HCT116 (cell line): ENCODE measurements around the gene ZAR1L. TPM values are rescaled to one million over a fixed set of nuclear protein-coding genes. Genes with fewer than 3 reads are reported as not detected.

Experiments
- ATAC-seq: fragments of 200-7000 bp; cut with Tn5 transposase; 2 replicates; pipeline ENCODE4 v1.9.1; 2020; ENCODE audit warnings: mild to moderate bottlenecking, moderate library complexity
- BruUV-seq: library from RNA; stranded (reverse); fragments of 400-500 nt; replicated peaks from 2 replicates; lab custom pipeline; 2021; lab: Mats Ljungman, UMichigan
- CTCF ChIA-PET: fragments of 300-600 bp; sonication (Branson Sonifier 250); formaldehyde crosslinking; loops from one replicate; lab custom pipeline; 2021; ENCODE audit warnings: antibody characterized with exemption; lab: Charles Lee
- POLR2A ChIA-PET: fragments of 300-600, 350-600 bp; sonication (Branson Sonifier 250); formaldehyde crosslinking; loops from one replicate; lab custom pipeline; 2021; ENCODE audit warnings: antibody characterized with exemption; lab: Charles Lee
- RAD21 ChIA-PET, 2 experiments: fragments of 300-600 bp; sonication (Branson Sonifier 250); formaldehyde crosslinking; loops; one replicate each; lab custom pipeline; 2023; ENCODE audit warnings: low total read pairs in 2 of 2; ENCODE audit not compliant: uncharacterized antibody in 2 of 2, unreplicated experiment in 2 of 2, low non-redundant PET in 1 of 2; lab: Charles Lee
- DNase-seq: peaks from one replicate; pipeline ENCODE4 v3.0.0-alpha.2; 2010; ENCODE audit warnings: low read depth, low spot score
- H2AFZ ChIP-seq: fragments of 200-600 bp; shearing (Covaris generic), sonication (generic); 2 replicates; pipeline ENCODE4 v1.6.1; 2017; ENCODE audit warnings: low read depth, mixed run types, mixed read lengths, antibody characterized with exemption, low read length; ENCODE audit not compliant: poor library complexity, severe bottlenecking
- H3K27ac ChIP-seq: 2 replicates; pipeline ENCODE4 v1.5.1; 2012; ENCODE audit warnings: low read depth, low read length
- H3K27me3 ChIP-seq: fragments of 200-600 bp; sonication (generic); 2 replicates; pipeline ENCODE4 v1.6.1; 2016; ENCODE audit warnings: mixed run types, low read length, mixed read lengths; ENCODE audit not compliant: insufficient read depth
- H3K36me3 ChIP-seq, 2 experiments: fragments of 200-500 bp in 1 of 2; fragments of 200-600 bp in 1 of 2; sonication (Bioruptor generic) in 1 of 2; sonication (generic) in 1 of 2; 2 replicates each; pipeline versions ENCODE4 v1.5.1 to v1.6.1; 2014 to 2016; ENCODE audit warnings: low read length in 2 of 2, inconsistent platforms in 1 of 2, mixed read lengths in 1 of 2, mixed run types in 1 of 2; ENCODE audit not compliant: insufficient read depth in 2 of 2, control insufficient read depth in 1 of 2
- H3K4me1 ChIP-seq, 2 experiments: fragments of 200-600 bp in 1 of 2; sonication (generic) in 1 of 2; 2 replicates each; pipeline versions ENCODE4 v1.5.1 to v1.6.1; 2012 to 2017; ENCODE audit warnings: low read length in 2 of 2, inconsistent platforms in 1 of 2, mild to moderate bottlenecking in 1 of 2, mixed read lengths in 1 of 2, mixed run types in 1 of 2, moderate library complexity in 1 of 2; ENCODE audit not compliant: insufficient read depth in 2 of 2, control insufficient read depth in 1 of 2
- H3K4me2 ChIP-seq: fragments of 200-600 bp; sonication (generic); 2 replicates; pipeline ENCODE4 v1.6.1; 2017; ENCODE audit warnings: mixed run types, low read length, mixed read lengths
- H3K4me3 ChIP-seq, 2 experiments: fragments of 200-600 bp in 1 of 2; sonication (generic) in 1 of 2; replicated peaks in 1 of 2; 2 replicates each; pipeline ENCODE4 v1.5.1; 2011 to 2016; ENCODE audit warnings: low read length in 2 of 2, control low read depth in 1 of 2, low read depth in 1 of 2, mild to moderate bottlenecking in 1 of 2, mixed read lengths in 1 of 2, mixed run types in 1 of 2
- H3K79me2 ChIP-seq: fragments of 200-600 bp; sonication (generic); 2 replicates; pipeline ENCODE4 v1.6.1; 2017; ENCODE audit warnings: mild to moderate bottlenecking, mixed run types, low read length, moderate library complexity, mixed read lengths; ENCODE audit not compliant: insufficient read depth
- H3K9ac ChIP-seq: fragments of 200-600 bp; sonication (generic); 2 replicates; pipeline ENCODE4 v1.6.1; 2016; ENCODE audit warnings: low read length, mixed read lengths
- H3K9me2 ChIP-seq: fragments of 200-600 bp; sonication (generic), shearing (Covaris generic); 2 replicates; pipeline ENCODE4 v1.6.1; 2017; ENCODE audit warnings: mixed run types, mild to moderate bottlenecking, moderate library complexity; ENCODE audit not compliant: insufficient read depth
- H3K9me3 ChIP-seq, 2 experiments: fragments of 200-500 bp in 1 of 2; fragments of 200-600 bp in 1 of 2; sonication (Bioruptor generic) in 1 of 2; sonication (generic) in 1 of 2; 2 replicates each; pipeline ENCODE4 v1.6.1; 2014 to 2017; ENCODE audit warnings: low read length in 2 of 2, mixed read lengths in 2 of 2, inconsistent platforms in 1 of 2, low read depth in 1 of 2, mild to moderate bottlenecking in 1 of 2, mixed run types in 1 of 2, moderate library complexity in 1 of 2; ENCODE audit not compliant: control insufficient read depth in 1 of 2, insufficient read depth in 1 of 2
- H4K20me1 ChIP-seq: fragments of 200-600 bp; sonication (generic), shearing (Covaris generic); 2 replicates; pipeline ENCODE4 v1.6.1; 2017; ENCODE audit warnings: mixed run types, mild to moderate bottlenecking, moderate library complexity; ENCODE audit not compliant: insufficient read depth
- CTCF ChIP-seq, 3 experiments: fragments of 200-600 bp in 1 of 3; sonication (generic) in 1 of 3; IDR thresholded peaks in 2 of 3; conservative IDR thresholded peaks in 1 of 3; 2 replicates each; pipeline ENCODE4 v1.5.1; 2012 to 2017; ENCODE audit warnings: low read depth in 2 of 3, low read length in 2 of 3, antibody characterized with exemption in 1 of 3, borderline replicate concordance in 1 of 3, control low read depth in 1 of 3, mild to moderate bottlenecking in 1 of 3, mixed read lengths in 1 of 3, mixed run types in 1 of 3, moderate library complexity in 1 of 3; ENCODE audit not compliant: insufficient read depth in 1 of 3
- EGR1 ChIP-seq: IDR thresholded peaks from 2 replicates; pipeline ENCODE4 v1.6.1; 2012; ENCODE audit warnings: low read depth
- EZH2 ChIP-seq: fragments of 200-600 bp; sonication (generic); IDR thresholded peaks from 2 replicates; pipeline ENCODE4 v1.6.1; 2017; ENCODE audit warnings: antibody characterized with exemption, mixed run types
- EZH2phosphoT487 ChIP-seq: fragments of 200-600 bp; IDR thresholded peaks from 2 replicates; pipeline ENCODE4 v1.6.1; 2018; ENCODE audit warnings: antibody characterized with exemption, borderline replicate concordance
- FOSL1 ChIP-seq: IDR thresholded peaks from 2 replicates; pipeline ENCODE4 v1.6.1; 2012; ENCODE audit warnings: low read depth
- POLR2A ChIP-seq: IDR thresholded peaks from 2 replicates; pipeline ENCODE4 v1.7.0; 2011; ENCODE audit warnings: borderline replicate concordance; ENCODE audit not compliant: insufficient read depth, insufficient read length; ENCODE audit errors: extremely low read depth
- POLR2AphosphoS5 ChIP-seq: IDR thresholded peaks from 2 replicates; pipeline ENCODE4 v1.6.1; 2011; ENCODE audit warnings: mild to moderate bottlenecking, low read depth, low read length, moderate library complexity
- SIN3A ChIP-seq: IDR thresholded peaks from 2 replicates; pipeline ENCODE4 v1.6.1; 2012; ENCODE audit warnings: low read depth
- SP1 ChIP-seq: IDR thresholded peaks from 2 replicates; pipeline ENCODE4 v1.6.1; 2012; ENCODE audit warnings: low read depth
- SRF ChIP-seq: IDR thresholded peaks from 2 replicates; pipeline ENCODE4 v1.6.1; 2012; ENCODE audit warnings: low read depth
- TCF7L2 ChIP-seq: IDR thresholded peaks from 2 replicates; pipeline ENCODE4 v1.7.0; 2011; ENCODE audit warnings: borderline replicate concordance, inconsistent platforms; ENCODE audit not compliant: insufficient read depth, insufficient read length; ENCODE audit errors: extremely low read depth
- ZBTB33 ChIP-seq: IDR thresholded peaks from 2 replicates; pipeline ENCODE4 v1.6.1; 2011; ENCODE audit warnings: mild to moderate bottlenecking, low read length, moderate library complexity; ENCODE audit not compliant: insufficient replicate concordance; ENCODE audit errors: extremely low read depth
- ZFX ChIP-seq: fragments of 450-650 bp; IDR thresholded peaks from 2 replicates; pipeline ENCODE4 v1.6.1; 2017
- intact Hi-C: fragments of 100-400 bp; cut with micrococcal nuclease; formaldehyde crosslinking; loops from 2 replicates; pipeline ENCODE4 v1.10.0; 2022
- total RNA-seq: library from RNA; stranded (reverse); gene quantifications from one replicate; pipeline ENCODE4 v1.2.1, GENCODE V29; 2021; ENCODE audit not compliant: unreplicated experiment
- TF ChIP-seq, protein P1 (sequence below): IDR thresholded peaks from 2 replicates; pipeline ENCODE4 v1.6.1; 2012

ZAR1L gene
- total RNA-seq, 1 experiment from 2014 or later, result 0.15 TPM

GRCh38 chr13:32281096-32281495 lies 34.1 kb downstream of the ZAR1L start:
- no TSS peak for BruUV-seq
- H3K9ac ChIP-seq, result no peak overlapping the region
- TF ChIP-seq SIN3A, result no peak
- no peak for TF ChIP-seq EGR1
- TF ChIP-seq POLR2AphosphoS5, result no peak
- TF ChIP-seq, all 23 proteins: peak for 0
- H3K79me2 ChIP-seq, result no peaks in the 10 kb centered on the region
- H2AFZ ChIP-seq, result no peak overlapping the region
- RAD21 ChIA-PET, result no interaction called here
- H3K9me2 ChIP-seq, result no peaks in the 10 kb centered on the region; the same call in 1 of the 2 replicates
- intact Hi-C loops, result no loop called here
- no peak overlapping the region for H3K27ac ChIP-seq
- H3K9me3 ChIP-seq, result no peaks in the 10 kb centered on the region
- H3K4me2 ChIP-seq, result no peak overlapping the region
- POLR2A ChIA-PET, result no interaction called here
- ATAC-seq (no peak), DNase-seq (no peak)
- no peaks in the 10 kb centered on the region for H3K27me3 ChIP-seq
- H4K20me1 ChIP-seq, result no peaks in the 10 kb centered on the region
- H3K4me3 ChIP-seq, result no peak overlapping the region
- CTCF ChIA-PET, result no interaction called here
- no peaks in the 10 kb centered on the region for H3K36me3 ChIP-seq
- peaks cover 13% of the 10 kb centered on the region in 2 experiments for H3K4me1 ChIP-seq

DNA sequence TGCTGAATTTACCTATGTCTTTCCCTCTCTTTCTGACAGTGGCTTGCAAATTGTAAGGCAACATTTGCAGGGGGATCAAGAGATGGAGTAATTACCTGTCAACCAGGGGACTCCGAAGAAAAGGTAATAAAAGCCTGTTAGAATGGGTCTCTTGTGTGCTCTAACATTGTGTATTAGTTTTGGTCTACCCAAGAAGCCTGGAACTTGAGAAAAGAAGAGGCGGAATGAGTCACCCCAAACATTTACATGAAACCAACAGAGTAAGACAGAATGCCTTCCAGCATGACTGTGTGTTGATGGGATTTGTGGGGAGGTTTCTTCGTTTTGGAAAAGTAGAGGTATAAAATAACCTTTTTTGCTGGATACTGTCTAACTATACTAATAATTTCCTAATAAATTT lies 36.7 kb downstream of the ZAR1L start:
- no peaks in the 10 kb centered on the region for H3K27me3 ChIP-seq
- BruUV-seq, result no TSS peak
- intact Hi-C loops, result no loop called here
- no peaks in the 10 kb centered on the region; the same call in 1 of the 2 replicates for H3K9me2 ChIP-seq
- ATAC-seq (no peak), DNase-seq (no peak)
- ChIA-PET CTCF (no interaction called here), RAD21 (no interaction called here), POLR2A (no interaction called here)
- TF ChIP-seq EZH2 (no peak), ZBTB33 (no peak), SP1 (no peak), CTCF (IDR thresholded peaks at IDR 0.05 in 2 of 3, conservative IDR thresholded peaks at IDR 0.05 in 1 of 3; ENCODE audit: borderline replicate concordance in 1 of 3, insufficient read depth in 1 of 3, low read depth in 2 of 3, low read length in 2 of 3) (no peak), EZH2phosphoT487 (no peak), FOSL1 (no peak), SRF (no peak), POLR2AphosphoS5 (no peak), TCF7L2 (no peak), ZFX (no peak), POLR2A (no peak), SIN3A (no peak)
- TF ChIP-seq, protein P1, sequence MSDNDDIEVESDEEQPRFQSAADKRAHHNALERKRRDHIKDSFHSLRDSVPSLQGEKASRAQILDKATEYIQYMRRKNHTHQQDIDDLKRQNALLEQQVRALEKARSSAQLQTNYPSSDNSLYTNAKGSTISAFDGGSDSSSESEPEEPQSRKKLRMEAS, result no peak
- no peak overlapping the region for H3K9ac ChIP-seq
- no peak overlapping the region for H3K27ac ChIP-seq
- no peaks in the 10 kb centered on the region for H3K79me2 ChIP-seq
- H3K4me2 ChIP-seq, result no peak overlapping the region
- no peaks in the 10 kb centered on the region for H3K9me3 ChIP-seq
- H3K4me3 ChIP-seq, result no peak overlapping the region
- H4K20me1 ChIP-seq, result no peaks in the 10 kb centered on the region
- H2AFZ ChIP-seq, result no peak overlapping the region
- no peaks in the 10 kb centered on the region for H3K4me1 ChIP-seq
- H3K36me3 ChIP-seq, result no peaks in the 10 kb centered on the region
